Liver (tissue), 3 donors: ENCODE data around the gene TNFRSF8.

Experiments used
- ATF3 ChIP-seq: IDR thresholded peaks from 2 replicates; pipeline ENCODE4 v1.6.1; 2016; ENCODE audit warnings: antibody characterized with exemption
- CTCF ChIP-seq: fragments of 150-350 bp; IDR thresholded peaks from 2 replicates; pipeline ENCODE4 v1.5.1; 2017; ENCODE audit warnings: improper control_type of control experiment, low read depth, low read length; ENCODE audit not compliant: missing input control
- REST ChIP-seq: IDR thresholded peaks from 2 replicates; pipeline ENCODE4 v1.6.1; 2016; ENCODE audit warnings: antibody characterized with exemption, mild to moderate bottlenecking
- RXRA ChIP-seq, 2 donors: IDR thresholded peaks; 2 replicates each; pipeline ENCODE4 v1.6.1; 2017 to 2018; ENCODE audit warnings: antibody characterized with exemption in 2 of 2, mild to moderate bottlenecking in 1 of 2
- SP1 ChIP-seq: IDR thresholded peaks from 2 replicates; pipeline ENCODE4 v1.6.1; 2018; ENCODE audit warnings: antibody characterized with exemption, mild to moderate bottlenecking
- TAF1 ChIP-seq: conservative IDR thresholded peaks from 2 replicates; pipeline ENCODE4 v1.6.1; 2016; ENCODE audit warnings: antibody characterized with exemption, mild to moderate bottlenecking
- donor health status: healthy.
- donor health status: healthy.

GRCh38 chr1:12107718-12108117, 44.6 kb downstream of the TNFRSF8 start:
- no peak for TF ChIP-seq CTCF
- TF ChIP-seq RXRA (IDR thresholded peaks at IDR 0.05), result no peak
- TF ChIP-seq SP1, result no peak
- no peak for TF ChIP-seq REST
- no peak for TF ChIP-seq ATF3
- no peak for TF ChIP-seq TAF1
